H1 (cell line): ENCODE results near the gene MMP13. TPM values are rescaled to one million over a fixed set of nuclear protein-coding genes. Genes with fewer than 3 reads are reported as not detected.

Experiments
- CTCF ChIA-PET: fragments of 300-600 bp; sonication (Branson Sonifier 250); formaldehyde crosslinking; loops from one replicate; lab custom pipeline; 2021; ENCODE audit not compliant: partially characterized antibody; lab: Charles Lee
- POLR2A ChIA-PET: fragments of 300-600 bp; sonication (Branson Sonifier 250); formaldehyde crosslinking; loops from one replicate; lab custom pipeline; 2021; ENCODE audit warnings: inconsistent platforms; ENCODE audit not compliant: partially characterized antibody; lab: Charles Lee
- DNase-seq, 2 experiments: peaks; one replicate each; pipeline versions ENCODE4 v3.0.0 to v3.0.0-alpha.2; 2010 to 2022; ENCODE audit warnings: low spot score in 2 of 2, low read depth in 1 of 2, mixed read lengths in 1 of 2
- FAIRE-seq: peaks from 2 replicates; lab custom pipeline; 2011; peaks lifted over from hg19 to GRCh38; lab: Jason Lieb, UNC
- H2AFZ ChIP-seq: 2 replicates; pipeline ENCODE4 v1.8.1; 2012; ENCODE audit warnings: low read length, inconsistent platforms
- H2AK5ac ChIP-seq: 2 replicates; pipeline ENCODE4 v1.6.1; 2013; ENCODE audit warnings: low read depth, low read length
- H2BK120ac ChIP-seq: replicated peaks from 2 replicates; pipeline ENCODE3; 2013; ENCODE audit warnings: low read depth, low read length, inconsistent platforms
- H2BK12ac ChIP-seq: 2 replicates; pipeline ENCODE4 v1.6.1; 2013; ENCODE audit warnings: low read depth, low read length
- H2BK15ac ChIP-seq: 2 replicates; pipeline ENCODE4 v1.6.1; 2013; ENCODE audit warnings: low read length
- H2BK20ac ChIP-seq: 2 replicates; pipeline ENCODE4 v1.6.1; 2013; ENCODE audit warnings: low read length
- H2BK5ac ChIP-seq: 2 replicates; pipeline ENCODE4 v1.6.1; 2013; ENCODE audit warnings: low read depth, low read length
- H3K14ac ChIP-seq: 2 replicates; pipeline ENCODE4 v1.6.1; 2013; ENCODE audit warnings: inconsistent platforms; ENCODE audit not compliant: insufficient read length
- H3K18ac ChIP-seq: 2 replicates; pipeline ENCODE4 v1.6.1; 2013; ENCODE audit warnings: low read length; ENCODE audit errors: extremely low read depth
- H3K23ac ChIP-seq: 2 replicates; pipeline ENCODE4 v1.6.1; 2013; ENCODE audit warnings: inconsistent platforms; ENCODE audit not compliant: insufficient read length
- H3K23me2 ChIP-seq: 2 replicates; pipeline ENCODE4 v1.6.1; 2013; ENCODE audit warnings: low read depth, low read length
- H3K27ac ChIP-seq: 2 replicates; pipeline ENCODE4 v1.6.1; 2011; ENCODE audit warnings: low read depth, low read length, inconsistent platforms
- H3K27me3 ChIP-seq, 4 experiments: replicated peaks in 1 of 4; 1 replicate in 1 of 4; 2 replicates in 3 of 4; pipeline versions ENCODE4 v1.6.1 to v1.8.1; 2011 to 2013; ENCODE audit warnings: low read length in 3 of 4, mild to moderate bottlenecking in 3 of 4, inconsistent platforms in 2 of 4, mixed read lengths in 2 of 4, moderate library complexity in 1 of 4; ENCODE audit not compliant: control insufficient read depth in 3 of 4, insufficient read depth in 3 of 4; ENCODE audit errors: extremely low read depth in 1 of 4
- H3K36me3 ChIP-seq, 4 experiments: 2 replicates each; pipeline versions ENCODE4 v1.6.1 to v1.8.1; 2011 to 2013; ENCODE audit warnings: mild to moderate bottlenecking in 4 of 4, low read length in 3 of 4, moderate library complexity in 2 of 4, control low read depth in 1 of 4, inconsistent platforms in 1 of 4; ENCODE audit not compliant: insufficient read depth in 4 of 4, control insufficient read depth in 2 of 4
- H3K4ac ChIP-seq: replicated peaks from 2 replicates; pipeline ENCODE3; 2013; ENCODE audit warnings: low read length, low read depth, mixed read lengths, inconsistent platforms; ENCODE audit not compliant: insufficient read length
- H3K4me1 ChIP-seq, 4 experiments: replicated peaks in 1 of 4; 1 replicate in 1 of 4; 2 replicates in 3 of 4; pipeline versions ENCODE4 v1.6.1 to v1.8.1; 2011 to 2013; ENCODE audit warnings: low read length in 3 of 4, inconsistent platforms in 2 of 4, mixed read lengths in 1 of 4; ENCODE audit not compliant: insufficient read depth in 4 of 4, control insufficient read depth in 3 of 4
- H3K4me2 ChIP-seq, 2 experiments: 2 replicates each; pipeline versions ENCODE4 v1.6.1 to v1.8.1; 2011 to 2013; ENCODE audit warnings: low read depth in 2 of 2, low read length in 2 of 2, control low read depth in 1 of 2, inconsistent platforms in 1 of 2, mild to moderate bottlenecking in 1 of 2; ENCODE audit not compliant: insufficient read depth in 1 of 2
- H3K4me3 ChIP-seq, 4 experiments: fragments of 200-600, 300-600 bp in 1 of 4; sonication (generic), shearing (Covaris generic), sonication (Bioruptor Twin) in 1 of 4; 2 replicates each; pipeline versions ENCODE4 v1.5.1 to v1.8.1; 2011 to 2016; ENCODE audit warnings: low read length in 4 of 4, low read depth in 3 of 4, control low read depth in 2 of 4, inconsistent platforms in 2 of 4, mild to moderate bottlenecking in 2 of 4, mixed read lengths in 1 of 4, moderate library complexity in 1 of 4; ENCODE audit not compliant: insufficient read depth in 2 of 4; ENCODE audit errors: extremely low read depth in 1 of 4
- H3K56ac ChIP-seq: replicated peaks from 2 replicates; pipeline ENCODE3; 2013; ENCODE audit warnings: low read depth, mild to moderate bottlenecking, mixed read lengths, low read length, inconsistent platforms; ENCODE audit not compliant: insufficient read length
- H3K79me1 ChIP-seq: 2 replicates; pipeline ENCODE4 v1.6.1; 2013; ENCODE audit warnings: low read depth, low read length, control low read depth
- H3K79me2 ChIP-seq, 2 experiments: 2 replicates each; pipeline versions ENCODE4 v1.6.1 to v1.8.1; 2012 to 2013; ENCODE audit warnings: low read length in 2 of 2, mild to moderate bottlenecking in 2 of 2, inconsistent platforms in 1 of 2; ENCODE audit not compliant: insufficient read depth in 2 of 2, control insufficient read depth in 1 of 2
- H3K9ac ChIP-seq, 4 experiments: replicated peaks in 1 of 4; 1 replicate in 1 of 4; 2 replicates in 3 of 4; pipeline versions ENCODE4 v1.6.1 to v1.8.1; 2011 to 2013; ENCODE audit warnings: low read depth in 3 of 4, low read length in 3 of 4, control low read depth in 2 of 4, mild to moderate bottlenecking in 2 of 4, moderate library complexity in 2 of 4, inconsistent platforms in 1 of 4; ENCODE audit errors: extremely low read depth in 1 of 4
- H3K9me3 ChIP-seq, 2 experiments: 2 replicates each; pipeline versions ENCODE4 v1.6.1 to v1.8.1; 2012 to 2013; ENCODE audit warnings: mild to moderate bottlenecking in 2 of 2, moderate library complexity in 2 of 2, control low read depth in 1 of 2, inconsistent platforms in 1 of 2, low read depth in 1 of 2, low read length in 1 of 2, mixed read lengths in 1 of 2; ENCODE audit not compliant: insufficient read depth in 2 of 2
- H4K20me1 ChIP-seq, 2 experiments: replicated peaks in 1 of 2; 2 replicates each; pipeline versions ENCODE3 to v1.8.1; 2011 to 2013; ENCODE audit warnings: inconsistent platforms in 2 of 2, low read length in 2 of 2, mild to moderate bottlenecking in 1 of 2; ENCODE audit not compliant: insufficient read depth in 2 of 2, control insufficient read depth in 1 of 2
- H4K5ac ChIP-seq: 2 replicates; pipeline ENCODE4 v1.6.1; 2013; ENCODE audit warnings: low read length, low read depth, mixed read lengths, inconsistent platforms; ENCODE audit not compliant: insufficient read length
- H4K8ac ChIP-seq: 2 replicates; pipeline ENCODE4 v1.8.0; 2013; ENCODE audit warnings: mild to moderate bottlenecking, moderate library complexity, low read length, inconsistent platforms; ENCODE audit not compliant: insufficient read depth; ENCODE audit errors: extremely low read depth
- H4K91ac ChIP-seq: replicated peaks from 2 replicates; pipeline ENCODE3; 2013; ENCODE audit warnings: low read length, mixed read lengths, inconsistent platforms; ENCODE audit not compliant: insufficient read length
- CTCF ChIP-seq, 3 experiments: IDR thresholded peaks; 1 replicate in 2 of 3; 2 replicates in 1 of 3; pipeline versions ENCODE4 v1.5.1 to v1.6.1; 2011; ENCODE audit warnings: low read length in 3 of 3, mild to moderate bottlenecking in 3 of 3, inconsistent platforms in 2 of 3, low read depth in 1 of 3, moderate library complexity in 1 of 3; ENCODE audit not compliant: insufficient read depth in 1 of 3; ENCODE audit errors: control extremely low read depth in 1 of 3
- E2F6 ChIP-seq: IDR thresholded peaks from 2 replicates; pipeline ENCODE4 v1.6.1; 2012; ENCODE audit warnings: inconsistent platforms
- RAD21 ChIP-seq, 2 experiments: IDR thresholded peaks in 1 of 2; conservative IDR thresholded peaks in 1 of 2; 2 replicates each; pipeline ENCODE4 v1.6.1; 2011; ENCODE audit warnings: low read depth in 2 of 2, low read length in 2 of 2, improper control_type of control experiment in 1 of 2, inconsistent platforms in 1 of 2, mild to moderate bottlenecking in 1 of 2, moderate library complexity in 1 of 2
- RFX5 ChIP-seq: IDR thresholded peaks from 2 replicates; pipeline ENCODE4 v1.6.1; 2011; ENCODE audit warnings: low read depth, low read length, improper control_type of control experiment, borderline replicate concordance
- WGBS, 2 experiments: shearing (Covaris generic) in 1 of 2; methylation state at CpG; one replicate each; pipeline versions ENCODE4 v1.1.6 to v1.1.7; 2013 to 2015; ENCODE audit warnings: low lambda C conversion rate in 2 of 2, mixed read lengths in 2 of 2, inconsistent platforms in 1 of 2, low coverage in 1 of 2, missing lambda C conversion rate in 1 of 2; ENCODE audit not compliant: insufficient replicate concordance in 2 of 2, insufficient coverage in 1 of 2, insufficient read length in 1 of 2; ENCODE audit errors: extremely low coverage in 1 of 2, missing lambda C conversion rate in 1 of 2; 5-methylcytosine and 5-hydroxymethylcytosine counted together
- polyA plus RNA-seq, 7 experiments: library from polyadenylated mRNA; depleted of rRNA in 3 of 7; stranded (reverse) in 5 of 7; unstranded in 2 of 7; fragments of >200 nt in 5 of 7; fragments of 200-250 nt in 2 of 7; gene quantifications; 1 replicate in 5 of 7; 2 replicates in 1 of 7; 4 replicates in 1 of 7; pipeline versions ENCODE4 v1.2.1 to v1.2.3, GENCODE V29; 2011 to 2013; ENCODE audit warnings: missing spikeins in 2 of 7, mixed read lengths in 2 of 7
- total RNA-seq: library from RNA; stranded (reverse); fragmentation: NEBNext Ultra II Directional; extraction: Animal tissue kit (Norgen Biotek cat#: 25700); gene quantifications from 2 replicates; pipeline ENCODE4 v1.2.1, GENCODE V29; 2021

The MMP13 gene
- total and polyA plus RNA-seq, 2 of the 8 experiments (the other 6 are each of a cell fraction or from before 2014, with no cell fraction given), result not detected

- no peak overlapping the region for H3K18ac ChIP-seq
- no peak overlapping the region for H3K27ac ChIP-seq
- H3K23me2 ChIP-seq, result no peaks in the 10 kb centered on the region
- no peak overlapping the region for H3K9ac ChIP-seq
- no peak overlapping the region for H2BK5ac ChIP-seq
- H3K79me2 ChIP-seq, result no peaks in the 10 kb centered on the region
- no peaks in the 10 kb centered on the region for H3K36me3 ChIP-seq
- 87% methylated on average over 3 of the region's 3 CpGs; no CpG with 5 or more reads in 1 of the 2 experiments for WGBS, 2 experiments
- FAIRE-seq (no peak), DNase-seq (no peak)
- no peak overlapping the region for H4K5ac ChIP-seq
- no peak overlapping the region for H3K14ac ChIP-seq
- H3K23ac ChIP-seq, result no peak overlapping the region
- no peak overlapping the region for H3K56ac ChIP-seq
- H3K4me2 ChIP-seq, result no peak overlapping the region
- no peak overlapping the region for H2BK12ac ChIP-seq
- ChIA-PET CTCF (interaction anchor here (1.0 to 6.6 kb wide), 5 partner anchors 10 to 102 kb away, joined by 3 to 60 read pairs (median 17); no protein-coding TSS in a partner anchor), POLR2A (no interaction called here)
- no peaks in the 10 kb centered on the region for H3K4me1 ChIP-seq
- H2AFZ ChIP-seq, result no peak overlapping the region
- H2BK15ac ChIP-seq, result no peak overlapping the region
- H4K8ac ChIP-seq, result no peak overlapping the region
- H2BK120ac ChIP-seq, result no peak overlapping the region
- no peak overlapping the region for H2AK5ac ChIP-seq
- no peaks in the 10 kb centered on the region for H3K79me1 ChIP-seq
- no peak overlapping the region for H2BK20ac ChIP-seq
- H3K9me3 ChIP-seq, result no peaks in the 10 kb centered on the region
- H4K20me1 ChIP-seq, result no peaks in the 10 kb centered on the region
- H3K27me3 ChIP-seq, result no peaks in the 10 kb centered on the region
- no peak overlapping the region for H4K91ac ChIP-seq
- H3K4me3 ChIP-seq, result no peak overlapping the region
- TF ChIP-seq RFX5 (no peak), E2F6 (0 out of 2 replicates have a peak, but pooled peaks have one; percentile 18), RAD21 (IDR thresholded peaks at IDR 0.05 in 1 of 2, conservative IDR thresholded peaks at IDR 0.05 in 1 of 2; ENCODE audit: low read depth in 2 of 2, low read length in 2 of 2) (peak in 1 of 2 experiments; percentile 7; a peak in 1 of 4 replicates), CTCF (IDR thresholded peaks at IDR 0.05; ENCODE audit: control extremely low read depth in 1 of 3, insufficient read depth in 1 of 3, low read depth in 1 of 3, low read length in 3 of 3) (peak in 1 of 3 experiments; percentile 19; a peak in 1 of 4 replicates)
- no peak overlapping the region for H3K4ac ChIP-seq
These were observed 21.9 kb downstream of the MMP13 start for GRCh38 chr11:102933627-102934026.
